Keratinocyte (primary cell): ENCODE data around the gene GPC5. TPM values are rescaled to one million over a fixed set of nuclear protein-coding genes. Genes with fewer than 3 reads are reported as not detected.

ENCODE experiments used
- DNase-seq: peaks from one replicate; pipeline ENCODE4 v3.0.0-alpha.2; 2011; ENCODE audit warnings: low read depth, missing footprints, low spot score
- FAIRE-seq: peaks from 2 replicates; lab custom pipeline; 2011; peaks lifted over from hg19 to GRCh38; lab: Jason Lieb, UNC
- H2AFZ ChIP-seq: 2 replicates; pipeline ENCODE4 v1.6.0; 2012; ENCODE audit warnings: low read length, control low read depth, inconsistent platforms; ENCODE audit not compliant: control insufficient read depth
- H3K27ac ChIP-seq: 2 replicates; pipeline ENCODE4 v1.5.1; 2011; ENCODE audit warnings: low read length; ENCODE audit not compliant: control insufficient read depth, insufficient read depth
- H3K27me3 ChIP-seq: 3 replicates; pipeline ENCODE4 v1.6.0; 2011; ENCODE audit warnings: low read length; ENCODE audit not compliant: control insufficient read depth, insufficient read depth; ENCODE audit errors: extremely low read depth
- H3K36me3 ChIP-seq, 2 experiments: 2 replicates in 1 of 2; 3 replicates in 1 of 2; pipeline ENCODE4 v1.5.1; 2011; ENCODE audit warnings: low read length in 2 of 2, mild to moderate bottlenecking in 1 of 2; ENCODE audit not compliant: control insufficient read depth in 2 of 2, insufficient read depth in 2 of 2; ENCODE audit errors: extremely low read depth in 1 of 2
- H3K4me1 ChIP-seq: 3 replicates; pipeline ENCODE4 v1.5.1; 2011; ENCODE audit warnings: low read length; ENCODE audit not compliant: control insufficient read depth, insufficient read depth; ENCODE audit errors: extremely low read depth
- H3K4me2 ChIP-seq: 3 replicates; pipeline ENCODE4 v1.6.0; 2011; ENCODE audit warnings: low read depth, low read length; ENCODE audit not compliant: control insufficient read depth, insufficient read depth; ENCODE audit errors: extremely low read depth
- H3K4me3 ChIP-seq, 3 experiments: fragments of 200-600 bp in 1 of 3; sonication (generic) in 1 of 3; 2 replicates in 2 of 3; 3 replicates in 1 of 3; pipeline ENCODE4 v1.5.1; 2011 to 2016; ENCODE audit warnings: low read length in 3 of 3, mild to moderate bottlenecking in 3 of 3, control low read depth in 2 of 3, inconsistent platforms in 1 of 3, low read depth in 1 of 3, mixed read lengths in 1 of 3, mixed run types in 1 of 3, moderate library complexity in 1 of 3; ENCODE audit not compliant: control insufficient read depth in 2 of 3, insufficient read depth in 2 of 3; ENCODE audit errors: extremely low read depth in 1 of 3
- H3K79me2 ChIP-seq: 2 replicates; pipeline ENCODE4 v1.6.0; 2012; ENCODE audit warnings: low read length; ENCODE audit not compliant: control insufficient read depth, insufficient read depth
- H3K9ac ChIP-seq: 3 replicates; pipeline ENCODE4 v1.6.0; 2011; ENCODE audit warnings: low read length; ENCODE audit not compliant: control insufficient read depth, insufficient read depth; ENCODE audit errors: extremely low read depth
- H3K9me1 ChIP-seq: 3 replicates; pipeline ENCODE4 v1.6.0; 2011; ENCODE audit warnings: low read length; ENCODE audit not compliant: control insufficient read depth, insufficient read depth; ENCODE audit errors: extremely low read depth
- H3K9me3 ChIP-seq: 2 replicates; pipeline ENCODE4 v1.5.1; 2012; ENCODE audit warnings: low read depth, low read length; ENCODE audit not compliant: control insufficient read depth
- H4K20me1 ChIP-seq: 3 replicates; pipeline ENCODE4 v1.6.0; 2011; ENCODE audit warnings: low read length; ENCODE audit not compliant: control insufficient read depth, insufficient read depth; ENCODE audit errors: extremely low read depth
- CTCF ChIP-seq, 3 experiments: IDR thresholded peaks in 1 of 3; conservative IDR thresholded peaks in 1 of 3; optimal IDR thresholded peaks in 1 of 3; 2 replicates in 2 of 3; 3 replicates in 1 of 3; pipeline versions ENCODE3 to v1.5.1; 2011; ENCODE audit warnings: low read length in 3 of 3, mild to moderate bottlenecking in 3 of 3, moderate library complexity in 2 of 3, control low read depth in 1 of 3, inconsistent platforms in 1 of 3; ENCODE audit not compliant: insufficient read depth in 2 of 3; ENCODE audit errors: extremely low read depth in 1 of 3
- EZH2 ChIP-seq: IDR thresholded peaks from one replicate; pipeline ENCODE4 v1.6.1; 2012; ENCODE audit warnings: inconsistent platforms, mild to moderate bottlenecking, low read length, moderate library complexity
- dilution Hi-C: fragments of 300-500 bp; cut with MboI; formaldehyde crosslinking; loops from one replicate; pipeline ENCODE4 v1.7.0; 2020; ENCODE audit warnings: low sequenced_read_pairs; ENCODE audit not compliant: extremely low pct_ligation_motif_present
- polyA plus RNA-seq, 5 experiments: library from polyadenylated mRNA; depleted of rRNA in 3 of 5; stranded (reverse) in 3 of 5; stranded (forward) in 1 of 5; unstranded in 1 of 5; fragments of >200 nt; gene quantifications; 1 replicate in 1 of 5; 2 replicates in 3 of 5; 3 replicates in 1 of 5; pipeline versions ENCODE4 v1.2.1 to v1.2.3, GENCODE V29; 2011 to 2012; ENCODE audit warnings: missing spikeins in 2 of 5, low read depth in 1 of 5, low replicate concordance in 1 of 5

GPC5 gene
- polyA plus RNA-seq, 1 donor (not counting 4 experiments of a cell fraction or from before 2014, with no cell fraction given) = 0.10 TPM

GRCh38 chr13:91456837-91457236, 58.4 kb downstream of the GPC5 start:
- Histone ChIP-seq H2AFZ (no peak overlapping the region), H3K9ac (no peak overlapping the region), H3K4me3 (no peak overlapping the region), H3K27ac (no peak overlapping the region), H4K20me1 (no peaks in the 10 kb centered on the region), H3K9me1 (no peaks in the 10 kb centered on the region), H3K4me1 (no peaks in the 10 kb centered on the region), H3K4me2 (no peak overlapping the region), H3K27me3 (no peaks in the 10 kb centered on the region), H3K9me3 (no peaks in the 10 kb centered on the region), H3K79me2 (no peaks in the 10 kb centered on the region), H3K36me3 (no peaks in the 10 kb centered on the region)
- TF ChIP-seq CTCF (optimal IDR thresholded peaks at IDR 0.05 in 1 of 3, IDR thresholded peaks at IDR 0.05 in 1 of 3, conservative IDR thresholded peaks at IDR 0.05 in 1 of 3; ENCODE audit: extremely low read depth in 1 of 3, insufficient read depth in 2 of 3, low read length in 3 of 3) (no peak), EZH2 (no peak)
- FAIRE-seq = no peak
- DNase-seq = no peak
- dilution Hi-C loops = no loop called here

DNA sequence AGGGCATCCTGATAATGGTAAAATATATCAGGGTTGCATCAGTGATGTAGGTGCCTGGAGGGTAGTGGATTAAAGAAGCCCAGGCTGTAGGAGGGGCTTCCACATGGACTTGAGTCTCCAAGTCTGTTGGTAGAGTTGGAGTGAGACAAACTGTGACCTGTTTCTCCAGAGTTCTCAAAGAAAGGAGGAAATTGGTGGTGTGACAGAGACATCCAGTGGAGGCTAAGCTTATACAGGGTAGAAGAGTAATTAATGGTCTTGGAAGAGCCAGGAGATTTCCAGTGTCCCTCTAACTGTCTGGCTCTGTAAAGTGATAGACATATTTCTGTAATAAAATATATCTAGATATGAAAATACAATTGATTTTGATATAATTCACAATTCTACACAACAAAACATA, 61.1 kb downstream of the GPC5 start:
- TF ChIP-seq CTCF (optimal IDR thresholded peaks at IDR 0.05 in 1 of 3, IDR thresholded peaks at IDR 0.05 in 1 of 3, conservative IDR thresholded peaks at IDR 0.05 in 1 of 3; ENCODE audit: extremely low read depth in 1 of 3, insufficient read depth in 2 of 3, low read length in 3 of 3) (no peak), EZH2 (no peak)
- Histone ChIP-seq H3K27ac (no peak overlapping the region), H3K36me3 (no peaks in the 10 kb centered on the region), H2AFZ (no peak overlapping the region), H3K9me1 (no peaks in the 10 kb centered on the region), H3K4me1 (no peaks in the 10 kb centered on the region), H3K79me2 (no peaks in the 10 kb centered on the region), H3K9ac (no peak overlapping the region), H3K9me3 (no peaks in the 10 kb centered on the region), H3K4me2 (no peak overlapping the region), H4K20me1 (no peaks in the 10 kb centered on the region), H3K27me3 (no peaks in the 10 kb centered on the region), H3K4me3 (no peak overlapping the region)
- dilution Hi-C loops = no loop called here
- DNase-seq = no peak
- FAIRE-seq = no peak
